ENCODE results near the gene CST6. TPM values are rescaled to one million over a fixed set of nuclear protein-coding genes. Genes with fewer than 3 reads are reported as not detected.

CST6 gene
- total RNA-seq, 1 donor from 2014 or later: not detected

- Histone ChIP-seq H3K4me1 (ENCODE audit: control insufficient read depth in 3 of 3, insufficient read depth in 3 of 3, low read length in 3 of 3) (no peaks in the 10 kb centered on the region), H3K4me3 (ENCODE audit: low read length in 3 of 3) (no peak overlapping the region), H3K9ac (ENCODE audit: low read depth in 1 of 3, low read length in 3 of 3) (no peak overlapping the region), H3K27ac (ENCODE audit: low read depth, low read length) (no peak overlapping the region), H3K36me3 (ENCODE audit: control insufficient read depth in 3 of 3, insufficient read depth in 3 of 3, low read length in 3 of 3) (no peaks in the 10 kb centered on the region), H3K27me3 (ENCODE audit: control insufficient read depth in 3 of 3, insufficient read depth in 3 of 3, low read length in 3 of 3) (no peaks in the 10 kb centered on the region), H3K9me3 (ENCODE audit: control insufficient read depth in 3 of 3, low read length in 3 of 3) (no peaks in the 10 kb centered on the region)
Measured at GRCh38 chr11:65987336-65987735, 24.5 kb upstream of the CST6 start.

GRCh38 chr11:65988791-65989592 is 22.8 kb upstream of the CST6 start:
- H3K27ac ChIP-seq (ENCODE audit: low read depth, low read length): no peak overlapping the region
- H3K36me3 ChIP-seq (ENCODE audit: control insufficient read depth in 3 of 3, insufficient read depth in 3 of 3, low read length in 3 of 3): no peaks in the 10 kb centered on the region
- H3K9ac ChIP-seq (ENCODE audit: low read depth in 1 of 3, low read length in 3 of 3): no peak overlapping the region
- no peaks in the 10 kb centered on the region for H3K4me1 ChIP-seq (ENCODE audit: control insufficient read depth in 3 of 3, insufficient read depth in 3 of 3, low read length in 3 of 3)
- no peaks in the 10 kb centered on the region for H3K27me3 ChIP-seq (ENCODE audit: control insufficient read depth in 3 of 3, insufficient read depth in 3 of 3, low read length in 3 of 3)
- H3K4me3 ChIP-seq (ENCODE audit: low read length in 3 of 3): no peak overlapping the region
- H3K9me3 ChIP-seq (ENCODE audit: control insufficient read depth in 3 of 3, low read length in 3 of 3): no peaks in the 10 kb centered on the region

- H3K4me1 ChIP-seq (ENCODE audit: control insufficient read depth in 3 of 3, insufficient read depth in 3 of 3, low read length in 3 of 3): no peaks in the 10 kb centered on the region
Measured at GRCh38 chr11:65992056-65992455, 19.8 kb upstream of the CST6 start.

GRCh38 chr11:65997286-65997685 is 14.5 kb upstream of the CST6 start:
- Histone ChIP-seq H3K9ac (ENCODE audit: low read depth in 1 of 3, low read length in 3 of 3) (no peak overlapping the region), H3K4me1 (ENCODE audit: control insufficient read depth in 3 of 3, insufficient read depth in 3 of 3, low read length in 3 of 3) (peaks cover 13 to 20% (median 13%) of the 10 kb centered on the region in 3 donors), H3K27me3 (ENCODE audit: control insufficient read depth in 3 of 3, insufficient read depth in 3 of 3, low read length in 3 of 3) (no peaks in the 10 kb centered on the region), H3K36me3 (ENCODE audit: control insufficient read depth in 3 of 3, insufficient read depth in 3 of 3, low read length in 3 of 3) (peaks cover 34 to 37% (median 34%) of the 10 kb centered on the region in 3 donors), H3K4me3 (ENCODE audit: low read length in 3 of 3) (no peak overlapping the region), H3K9me3 (ENCODE audit: control insufficient read depth in 3 of 3, low read length in 3 of 3) (no peaks in the 10 kb centered on the region), H3K27ac (ENCODE audit: low read depth, low read length) (no peak overlapping the region)

More at GRCh38 chr11:65992056-65992455, 19.8 kb upstream of the CST6 start:
- peaks cover 0 to 2% (median 1%) of the 10 kb centered on the region in 3 donors for H3K36me3 ChIP-seq (ENCODE audit: control insufficient read depth in 3 of 3, insufficient read depth in 3 of 3, low read length in 3 of 3)
- no peak overlapping the region for H3K4me3 ChIP-seq (ENCODE audit: low read length in 3 of 3)
- H3K9me3 ChIP-seq (ENCODE audit: control insufficient read depth in 3 of 3, low read length in 3 of 3): no peaks in the 10 kb centered on the region
- H3K27me3 ChIP-seq (ENCODE audit: control insufficient read depth in 3 of 3, insufficient read depth in 3 of 3, low read length in 3 of 3): no peaks in the 10 kb centered on the region
- H3K9ac ChIP-seq (ENCODE audit: low read depth in 1 of 3, low read length in 3 of 3): peak overlapping the region in 1 of 3 donors; percentile 16
- H3K27ac ChIP-seq (ENCODE audit: low read depth, low read length): no peak overlapping the region

- H3K27ac ChIP-seq (ENCODE audit: low read depth, low read length): peak within 1 kb of the TSS; percentile 95
- peaks cover 31 to 51% (median 41%) of the 10 kb centered on the region in 3 donors for H3K4me1 ChIP-seq (ENCODE audit: control insufficient read depth in 3 of 3, insufficient read depth in 3 of 3, low read length in 3 of 3)
- peak within 1 kb of the TSS; percentile 88 to 99 (median 97) for H3K4me3 ChIP-seq (ENCODE audit: low read length in 3 of 3)
- H3K9ac ChIP-seq (ENCODE audit: low read depth in 1 of 3, low read length in 3 of 3): peak within 1 kb of the TSS; percentile 90 to 98 (median 97)
- no peaks in the 10 kb centered on the region for H3K27me3 ChIP-seq (ENCODE audit: control insufficient read depth in 3 of 3, insufficient read depth in 3 of 3, low read length in 3 of 3)
- peaks cover 46 to 62% (median 48%) of the 10 kb centered on the region in 3 donors for H3K36me3 ChIP-seq (ENCODE audit: control insufficient read depth in 3 of 3, insufficient read depth in 3 of 3, low read length in 3 of 3)
- no peaks in the 10 kb centered on the region for H3K9me3 ChIP-seq (ENCODE audit: control insufficient read depth in 3 of 3, low read length in 3 of 3)
Measured at GRCh38 chr11:66001942-66002647, 9.7 kb upstream of the CST6 start, which contains the start of the genes BANF1 and EIF1AD. TSS of gene BANF1 (plus strand) at chr11:66002503. CDS start at chr11:66003251, 748 bp downstream. TSS of gene EIF1AD (minus strand) at chr11:66002157. CDS start at chr11:66000389, 1,768 bp downstream.

GRCh38 chr11:66002648-66003225 is 9.1 kb upstream of the CST6 start:
- H3K9me3 ChIP-seq (ENCODE audit: control insufficient read depth in 3 of 3, low read length in 3 of 3): no peaks in the 10 kb centered on the region
- peak overlapping the region; percentile 90 to 98 (median 97) for H3K9ac ChIP-seq (ENCODE audit: low read depth in 1 of 3, low read length in 3 of 3)
- H3K4me1 ChIP-seq (ENCODE audit: control insufficient read depth in 3 of 3, insufficient read depth in 3 of 3, low read length in 3 of 3): peaks cover 35 to 57% (median 48%) of the 10 kb centered on the region in 3 donors
- H3K27ac ChIP-seq (ENCODE audit: low read depth, low read length): peak overlapping the region; percentile 95
- H3K4me3 ChIP-seq (ENCODE audit: low read length in 3 of 3): peak overlapping the region; percentile 88 to 99 (median 97)
- H3K36me3 ChIP-seq (ENCODE audit: control insufficient read depth in 3 of 3, insufficient read depth in 3 of 3, low read length in 3 of 3): peaks cover 39 to 55% (median 42%) of the 10 kb centered on the region in 3 donors
- no peaks in the 10 kb centered on the region for H3K27me3 ChIP-seq (ENCODE audit: control insufficient read depth in 3 of 3, insufficient read depth in 3 of 3, low read length in 3 of 3)

- Histone ChIP-seq H3K9me3 (ENCODE audit: control insufficient read depth in 3 of 3, low read length in 3 of 3) (no peaks in the 10 kb centered on the region), H3K27ac (ENCODE audit: low read depth, low read length) (peak overlapping the region; percentile 95), H3K36me3 (ENCODE audit: control insufficient read depth in 3 of 3, insufficient read depth in 3 of 3, low read length in 3 of 3) (peaks cover 34 to 52% (median 36%) of the 10 kb centered on the region in 3 donors), H3K4me3 (ENCODE audit: low read length in 3 of 3) (peak overlapping the region; percentile 88 to 99 (median 97)), H3K9ac (ENCODE audit: low read depth in 1 of 3, low read length in 3 of 3) (peak overlapping the region; percentile 81 to 98 (median 97)), H3K4me1 (ENCODE audit: control insufficient read depth in 3 of 3, insufficient read depth in 3 of 3, low read length in 3 of 3) (peaks cover 35 to 59% (median 51%) of the 10 kb centered on the region in 3 donors), H3K27me3 (ENCODE audit: control insufficient read depth in 3 of 3, insufficient read depth in 3 of 3, low read length in 3 of 3) (no peaks in the 10 kb centered on the region)
Measured at GRCh38 chr11:66003291-66003690, 8.5 kb upstream of the CST6 start.

GRCh38 chr11:66004186-66004585 is 7.6 kb upstream of the CST6 start:
- H3K27ac ChIP-seq (ENCODE audit: low read depth, low read length): peak overlapping the region; percentile 18
- peak overlapping the region in 2 of 3 donors; percentile 58 to 60 for H3K9ac ChIP-seq (ENCODE audit: low read depth in 1 of 3, low read length in 3 of 3)
- peak overlapping the region in 1 of 3 donors; percentile 29 for H3K4me3 ChIP-seq (ENCODE audit: low read length in 3 of 3)
- H3K9me3 ChIP-seq (ENCODE audit: control insufficient read depth in 3 of 3, low read length in 3 of 3): no peaks in the 10 kb centered on the region
- peaks cover 33 to 59% (median 51%) of the 10 kb centered on the region in 3 donors for H3K4me1 ChIP-seq (ENCODE audit: control insufficient read depth in 3 of 3, insufficient read depth in 3 of 3, low read length in 3 of 3)
- H3K27me3 ChIP-seq (ENCODE audit: control insufficient read depth in 3 of 3, insufficient read depth in 3 of 3, low read length in 3 of 3): no peaks in the 10 kb centered on the region
- H3K36me3 ChIP-seq (ENCODE audit: control insufficient read depth in 3 of 3, insufficient read depth in 3 of 3, low read length in 3 of 3): peaks cover 26 to 43% (median 27%) of the 10 kb centered on the region in 3 donors

GRCh38 chr11:66006134-66006890 is 5.5 kb upstream of the CST6 start:
- no peaks in the 10 kb centered on the region for H3K9me3 ChIP-seq (ENCODE audit: control insufficient read depth in 3 of 3, low read length in 3 of 3)
- no peak overlapping the region for H3K27ac ChIP-seq (ENCODE audit: low read depth, low read length)
- peaks cover 22 to 45% (median 39%) of the 10 kb centered on the region in 3 donors for H3K4me1 ChIP-seq (ENCODE audit: control insufficient read depth in 3 of 3, insufficient read depth in 3 of 3, low read length in 3 of 3)
- H3K27me3 ChIP-seq (ENCODE audit: control insufficient read depth in 3 of 3, insufficient read depth in 3 of 3, low read length in 3 of 3): peaks cover under 1 to 2% (median 1%) of the 10 kb centered on the region in 3 donors
- H3K36me3 ChIP-seq (ENCODE audit: control insufficient read depth in 3 of 3, insufficient read depth in 3 of 3, low read length in 3 of 3): peaks cover 14 to 29% (median 14%) of the 10 kb centered on the region in 3 donors
- no peak overlapping the region for H3K4me3 ChIP-seq (ENCODE audit: low read length in 3 of 3)
- H3K9ac ChIP-seq (ENCODE audit: low read depth in 1 of 3, low read length in 3 of 3): peak overlapping the region in 2 of 3 donors; percentile 38 to 57
